AG04450 (cell line): ENCODE results near the gene DTHD1. TPM values are rescaled to one million over a fixed set of nuclear protein-coding genes. Genes with fewer than 3 reads are reported as not detected.

Experiments
- CTCF ChIA-PET: fragments of 300-600, 350-600 bp; formaldehyde crosslinking; extraction: SDS; loops from one replicate; lab custom pipeline; 2022; ENCODE audit warnings: antibody characterized with exemption, inconsistent platforms; lab: Charles Lee
- POLR2A ChIA-PET: fragments of 350-600 bp; formaldehyde crosslinking; extraction: SDS; loops from one replicate; lab custom pipeline; 2021; ENCODE audit warnings: antibody characterized with exemption, inconsistent platforms; lab: Yijun Ruan, JAX
- DNase-seq: peaks from one replicate; pipeline ENCODE4 v3.0.0-alpha.2; 2011; ENCODE audit warnings: low read depth, low spot score
- H3K27ac ChIP-seq: one replicate; pipeline ENCODE4 v1.5.1; 2012; ENCODE audit warnings: low read depth, low read length, control low read depth
- H3K27me3 ChIP-seq: one replicate; pipeline ENCODE4 v1.6.0; 2012; ENCODE audit warnings: low read length; ENCODE audit not compliant: control insufficient read depth, insufficient read depth
- H3K4me3 ChIP-seq: 2 replicates; pipeline ENCODE4 v1.5.1; 2011; ENCODE audit warnings: mild to moderate bottlenecking, low read depth, low read length, control low read depth
- H3K9me3 ChIP-seq: 2 replicates; pipeline ENCODE4 v1.5.1; 2012; ENCODE audit warnings: low read length; ENCODE audit not compliant: control insufficient read depth, insufficient read depth
- polyA plus RNA-seq: library from polyadenylated mRNA; depleted of rRNA; stranded (reverse); fragments of >200 nt; gene quantifications from 2 replicates; pipeline ENCODE4 v1.2.3, GENCODE V29; 2011
- TF ChIP-seq, protein P1 (sequence below): IDR thresholded peaks from 2 replicates; pipeline ENCODE4 v1.5.1; 2011; ENCODE audit warnings: low read depth, low read length, control low read depth, inconsistent platforms

The DTHD1 gene
- polyA plus RNA-seq, 1 experiment = not detected

DNA sequence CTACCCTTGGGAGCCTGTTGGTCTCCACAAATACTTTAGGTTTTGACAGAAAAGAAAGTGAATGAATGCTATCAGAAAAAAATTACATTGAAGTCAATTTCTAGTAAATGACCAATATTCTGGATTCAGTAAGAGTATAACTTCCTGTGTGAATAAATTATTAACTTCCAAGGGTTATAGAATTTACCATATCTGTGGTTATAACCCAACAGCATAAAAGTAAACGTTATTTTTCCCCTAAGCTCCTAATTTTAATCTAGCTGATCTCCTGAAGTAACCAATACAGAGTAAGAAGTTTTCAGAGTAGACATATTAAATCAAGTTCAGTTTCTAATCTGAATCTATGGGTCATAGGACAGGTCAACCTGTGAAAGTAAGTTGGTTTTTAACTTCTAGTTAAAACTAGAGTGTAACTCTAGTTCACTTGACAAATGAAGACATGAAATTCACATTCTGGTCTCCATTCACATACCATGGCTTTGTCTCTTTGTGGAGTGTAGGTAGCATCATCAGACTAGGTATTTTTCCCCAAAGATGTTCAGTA lies 22.8 kb downstream of the DTHD1 start:
- no peak overlapping the region for H3K4me3 ChIP-seq
- POLR2A ChIA-PET = no interaction called here

DNA sequence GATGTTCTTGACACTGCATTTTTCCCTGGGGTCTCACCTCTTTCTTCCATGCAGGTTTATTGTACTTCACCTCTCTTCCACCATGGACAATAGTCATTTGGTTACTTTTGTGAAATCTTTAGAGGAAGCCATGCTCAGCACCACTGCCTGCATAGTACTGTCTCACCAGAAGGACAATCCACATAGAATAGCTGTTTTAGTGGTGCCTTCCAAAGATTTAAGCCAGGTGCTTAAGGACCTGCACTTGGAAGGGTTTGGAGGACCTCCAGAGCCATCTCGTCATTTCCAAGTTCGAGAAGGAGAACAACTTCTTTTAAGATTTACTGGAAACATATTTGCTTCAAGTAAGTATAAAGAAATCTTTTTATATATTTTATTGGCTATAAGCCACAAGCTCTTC lies 26.7 kb downstream of the DTHD1 start:
- no peak overlapping the region for H3K27ac ChIP-seq
- no peak for DNase-seq
- CTCF ChIA-PET = no interaction called here
- POLR2A ChIA-PET = no interaction called here
- TF ChIP-seq, protein P1, sequence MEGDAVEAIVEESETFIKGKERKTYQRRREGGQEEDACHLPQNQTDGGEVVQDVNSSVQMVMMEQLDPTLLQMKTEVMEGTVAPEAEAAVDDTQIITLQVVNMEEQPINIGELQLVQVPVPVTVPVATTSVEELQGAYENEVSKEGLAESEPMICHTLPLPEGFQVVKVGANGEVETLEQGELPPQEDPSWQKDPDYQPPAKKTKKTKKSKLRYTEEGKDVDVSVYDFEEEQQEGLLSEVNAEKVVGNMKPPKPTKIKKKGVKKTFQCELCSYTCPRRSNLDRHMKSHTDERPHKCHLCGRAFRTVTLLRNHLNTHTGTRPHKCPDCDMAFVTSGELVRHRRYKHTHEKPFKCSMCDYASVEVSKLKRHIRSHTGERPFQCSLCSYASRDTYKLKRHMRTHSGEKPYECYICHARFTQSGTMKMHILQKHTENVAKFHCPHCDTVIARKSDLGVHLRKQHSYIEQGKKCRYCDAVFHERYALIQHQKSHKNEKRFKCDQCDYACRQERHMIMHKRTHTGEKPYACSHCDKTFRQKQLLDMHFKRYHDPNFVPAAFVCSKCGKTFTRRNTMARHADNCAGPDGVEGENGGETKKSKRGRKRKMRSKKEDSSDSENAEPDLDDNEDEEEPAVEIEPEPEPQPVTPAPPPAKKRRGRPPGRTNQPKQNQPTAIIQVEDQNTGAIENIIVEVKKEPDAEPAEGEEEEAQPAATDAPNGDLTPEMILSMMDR = no peak
- no peaks in the 10 kb centered on the region for H3K27me3 ChIP-seq
- H3K4me3 ChIP-seq = no peak overlapping the region
- H3K9me3 ChIP-seq = peaks cover 3% of the 10 kb centered on the region

More for the DNA sequence above, 22.8 kb downstream of the DTHD1 start:
- CTCF ChIA-PET = no interaction called here
- H3K27me3 ChIP-seq = no peaks in the 10 kb centered on the region
- TF ChIP-seq, protein P1 = no peak
- H3K9me3 ChIP-seq = peaks cover 3% of the 10 kb centered on the region
- no peak overlapping the region for H3K27ac ChIP-seq
- no peak for DNase-seq

DNA sequence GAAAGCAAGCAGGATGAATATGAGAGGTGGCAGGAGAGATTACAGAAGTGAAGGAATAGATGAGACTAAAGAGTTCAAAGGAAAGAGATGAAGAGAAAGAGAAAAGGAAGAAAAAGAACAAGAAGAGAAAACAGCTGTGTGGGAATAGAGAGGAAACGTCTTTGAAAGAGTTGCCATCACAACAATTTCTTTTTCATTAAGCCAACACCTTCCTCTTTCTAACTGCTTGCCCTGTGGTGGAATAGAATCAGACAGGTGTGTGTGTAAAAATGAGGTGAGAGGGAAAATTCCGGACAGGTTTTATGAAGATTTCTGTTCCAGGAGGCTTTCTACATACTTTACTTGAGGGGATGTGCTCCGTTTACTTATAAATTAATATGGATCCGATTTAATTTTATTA lies 28.8 kb downstream of the DTHD1 start:
- H3K4me3 ChIP-seq = no peak overlapping the region
- H3K9me3 ChIP-seq = peaks cover 6% of the 10 kb centered on the region
- TF ChIP-seq, protein P1 = no peak
- no peak for DNase-seq
- POLR2A ChIA-PET = no interaction called here
- H3K27me3 ChIP-seq = no peaks in the 10 kb centered on the region
- CTCF ChIA-PET = no interaction called here
- no peak overlapping the region for H3K27ac ChIP-seq

DNA sequence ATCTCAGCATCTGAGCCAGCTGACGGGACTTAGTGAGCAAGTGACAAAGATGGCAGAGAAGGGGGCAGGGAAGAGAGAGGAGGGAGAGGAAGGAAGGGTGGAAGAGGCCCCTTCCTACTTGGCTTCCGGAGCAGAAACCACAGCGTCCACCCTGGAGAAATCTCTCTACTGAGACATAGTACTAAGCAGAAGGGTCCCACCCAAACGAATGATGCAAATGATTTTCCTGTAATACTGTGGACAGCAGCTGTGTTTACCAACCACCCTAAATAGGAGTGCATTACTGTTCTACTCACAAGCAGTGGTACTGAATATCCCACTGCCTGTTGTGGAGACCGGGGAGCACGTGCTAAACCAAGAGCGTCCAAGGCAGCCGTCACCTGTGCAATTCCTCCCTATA lies 29.4 kb downstream of the DTHD1 start:
- POLR2A ChIA-PET = no interaction called here
- TF ChIP-seq, protein P1 = no peak
- H3K9me3 ChIP-seq = peaks cover 6% of the 10 kb centered on the region
- H3K4me3 ChIP-seq = no peak overlapping the region
- CTCF ChIA-PET = no interaction called here
- no peaks in the 10 kb centered on the region for H3K27me3 ChIP-seq
- DNase-seq = no peak
- H3K27ac ChIP-seq = no peak overlapping the region

DNA sequence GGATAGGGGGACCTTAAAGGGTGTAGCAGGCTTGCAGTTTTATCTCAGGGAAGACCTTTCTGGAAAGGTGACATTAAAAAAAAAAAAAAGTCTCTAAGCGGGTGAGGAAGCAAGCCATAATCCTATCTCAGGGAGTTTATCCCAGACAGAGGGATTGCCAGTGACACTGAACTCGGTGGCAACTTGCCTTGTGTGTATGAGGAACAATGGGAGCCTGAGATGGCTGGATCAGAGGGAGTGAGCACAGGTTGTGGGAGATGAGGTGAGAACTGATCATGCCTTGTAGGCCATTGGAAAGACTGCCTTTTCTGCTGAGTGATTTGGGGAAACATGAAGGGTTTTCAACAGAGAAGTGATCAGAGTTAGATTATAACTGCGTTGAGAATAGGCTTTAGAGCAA lies 31.1 kb downstream of the DTHD1 start:
- no peak for DNase-seq
- ChIA-PET CTCF (no interaction called here), POLR2A (no interaction called here)

More for the DNA sequence above, 31.1 kb downstream of the DTHD1 start:
- Histone ChIP-seq H3K27ac (no peak overlapping the region), H3K27me3 (no peaks in the 10 kb centered on the region), H3K9me3 (peaks cover 2% of the 10 kb centered on the region), H3K4me3 (no peak overlapping the region)
- TF ChIP-seq, protein P1 = no peak
